HL-60 (cell line): ENCODE measurements around the gene STUM.

Experiments used
- DNase-seq, 2 experiments: peaks; one replicate each; pipeline ENCODE4 v3.0.0-alpha.2; 2010 to 2020; ENCODE audit warnings: low read depth in 1 of 2, low spot score in 1 of 2
- H3K27ac ChIP-seq: fragments of 250-450 bp; sonication (Bioruptor Pico); replicated peaks from 2 replicates; pipeline ENCODE4 v1.5.1; 2020; ENCODE audit warnings: mild to moderate bottlenecking, moderate library complexity
- H3K27me3 ChIP-seq: fragments of 250-450 bp; sonication (Bioruptor Pico); 2 replicates; pipeline ENCODE4 v1.5.1; 2021; ENCODE audit warnings: mild to moderate bottlenecking, moderate library complexity; ENCODE audit not compliant: insufficient read depth, poor library complexity, severe bottlenecking
- H3K4me3 ChIP-seq: replicated peaks from 2 replicates; pipeline ENCODE4 v1.5.1; 2011; ENCODE audit warnings: mild to moderate bottlenecking, control low read depth, low read length; ENCODE audit not compliant: insufficient read depth
- GABPA ChIP-seq: IDR thresholded peaks from 2 replicates; pipeline ENCODE4 v1.6.1; 2012; ENCODE audit warnings: low read depth
- POLR2AphosphoS5 ChIP-seq: IDR thresholded peaks from 2 replicates; pipeline ENCODE4 v1.6.1; 2012; ENCODE audit warnings: low read depth
- SPI1 ChIP-seq: IDR thresholded peaks from 2 replicates; pipeline ENCODE4 v1.6.1; 2012; ENCODE audit warnings: low read depth, mild to moderate bottlenecking, borderline replicate concordance
- TF ChIP-seq, protein P1 (sequence below): IDR thresholded peaks from 2 replicates; pipeline ENCODE4 v1.6.1; 2012; ENCODE audit warnings: low read depth; ENCODE audit not compliant: insufficient replicate concordance
- TF ChIP-seq, protein P2 (sequence below): IDR thresholded peaks from one replicate; pipeline ENCODE4 v1.5.1; 2011; ENCODE audit warnings: low read length, control low read depth, inconsistent platforms; ENCODE audit not compliant: insufficient read depth

The STUM gene

DNA sequence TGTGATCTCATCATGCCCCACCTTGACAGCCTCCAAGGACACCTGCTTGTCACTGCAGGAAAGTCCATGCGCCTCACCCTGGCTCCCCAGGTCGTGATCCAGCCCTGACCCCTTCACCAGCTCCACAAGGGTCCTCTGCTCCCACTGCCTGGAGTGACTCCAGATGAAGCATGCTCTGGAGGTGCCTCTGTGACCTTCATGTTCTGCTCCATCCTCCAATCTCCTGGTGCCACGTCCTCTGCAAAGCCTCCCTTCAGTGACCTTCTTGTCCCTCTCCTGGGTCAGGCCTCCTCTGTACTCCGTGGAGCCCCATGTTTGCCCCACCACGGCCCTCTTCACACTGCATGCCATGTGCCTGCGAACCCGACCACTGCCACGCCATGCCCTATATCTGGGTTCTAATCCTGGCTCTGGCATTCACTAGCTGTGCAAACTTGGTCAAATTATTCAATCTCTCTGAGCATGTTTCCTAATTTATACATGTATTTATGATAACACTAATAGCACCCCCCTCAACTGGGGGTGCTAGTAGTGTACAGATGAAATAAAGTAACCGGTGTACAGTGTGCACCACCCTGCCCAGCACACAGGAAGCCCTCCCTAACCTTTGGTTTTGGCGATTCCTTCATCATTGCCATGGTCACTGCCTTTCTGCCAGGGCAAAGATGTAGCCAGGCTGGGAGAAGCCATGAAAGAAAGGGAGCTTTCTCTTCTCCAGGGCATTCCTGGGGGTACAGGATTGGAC, 77.4 kb downstream of the STUM start:
- Histone ChIP-seq H3K27ac (no peak overlapping the region), H3K27me3 (no peaks in the 10 kb centered on the region), H3K4me3 (no peak overlapping the region)
- TF ChIP-seq, protein P1, sequence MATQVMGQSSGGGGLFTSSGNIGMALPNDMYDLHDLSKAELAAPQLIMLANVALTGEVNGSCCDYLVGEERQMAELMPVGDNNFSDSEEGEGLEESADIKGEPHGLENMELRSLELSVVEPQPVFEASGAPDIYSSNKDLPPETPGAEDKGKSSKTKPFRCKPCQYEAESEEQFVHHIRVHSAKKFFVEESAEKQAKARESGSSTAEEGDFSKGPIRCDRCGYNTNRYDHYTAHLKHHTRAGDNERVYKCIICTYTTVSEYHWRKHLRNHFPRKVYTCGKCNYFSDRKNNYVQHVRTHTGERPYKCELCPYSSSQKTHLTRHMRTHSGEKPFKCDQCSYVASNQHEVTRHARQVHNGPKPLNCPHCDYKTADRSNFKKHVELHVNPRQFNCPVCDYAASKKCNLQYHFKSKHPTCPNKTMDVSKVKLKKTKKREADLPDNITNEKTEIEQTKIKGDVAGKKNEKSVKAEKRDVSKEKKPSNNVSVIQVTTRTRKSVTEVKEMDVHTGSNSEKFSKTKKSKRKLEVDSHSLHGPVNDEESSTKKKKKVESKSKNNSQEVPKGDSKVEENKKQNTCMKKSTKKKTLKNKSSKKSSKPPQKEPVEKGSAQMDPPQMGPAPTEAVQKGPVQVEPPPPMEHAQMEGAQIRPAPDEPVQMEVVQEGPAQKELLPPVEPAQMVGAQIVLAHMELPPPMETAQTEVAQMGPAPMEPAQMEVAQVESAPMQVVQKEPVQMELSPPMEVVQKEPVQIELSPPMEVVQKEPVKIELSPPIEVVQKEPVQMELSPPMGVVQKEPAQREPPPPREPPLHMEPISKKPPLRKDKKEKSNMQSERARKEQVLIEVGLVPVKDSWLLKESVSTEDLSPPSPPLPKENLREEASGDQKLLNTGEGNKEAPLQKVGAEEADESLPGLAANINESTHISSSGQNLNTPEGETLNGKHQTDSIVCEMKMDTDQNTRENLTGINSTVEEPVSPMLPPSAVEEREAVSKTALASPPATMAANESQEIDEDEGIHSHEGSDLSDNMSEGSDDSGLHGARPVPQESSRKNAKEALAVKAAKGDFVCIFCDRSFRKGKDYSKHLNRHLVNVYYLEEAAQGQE, result no peak
- no peak for TF ChIP-seq POLR2AphosphoS5
- no peak for TF ChIP-seq SPI1
- TF ChIP-seq GABPA, result no peak
- TF ChIP-seq, protein P2, sequence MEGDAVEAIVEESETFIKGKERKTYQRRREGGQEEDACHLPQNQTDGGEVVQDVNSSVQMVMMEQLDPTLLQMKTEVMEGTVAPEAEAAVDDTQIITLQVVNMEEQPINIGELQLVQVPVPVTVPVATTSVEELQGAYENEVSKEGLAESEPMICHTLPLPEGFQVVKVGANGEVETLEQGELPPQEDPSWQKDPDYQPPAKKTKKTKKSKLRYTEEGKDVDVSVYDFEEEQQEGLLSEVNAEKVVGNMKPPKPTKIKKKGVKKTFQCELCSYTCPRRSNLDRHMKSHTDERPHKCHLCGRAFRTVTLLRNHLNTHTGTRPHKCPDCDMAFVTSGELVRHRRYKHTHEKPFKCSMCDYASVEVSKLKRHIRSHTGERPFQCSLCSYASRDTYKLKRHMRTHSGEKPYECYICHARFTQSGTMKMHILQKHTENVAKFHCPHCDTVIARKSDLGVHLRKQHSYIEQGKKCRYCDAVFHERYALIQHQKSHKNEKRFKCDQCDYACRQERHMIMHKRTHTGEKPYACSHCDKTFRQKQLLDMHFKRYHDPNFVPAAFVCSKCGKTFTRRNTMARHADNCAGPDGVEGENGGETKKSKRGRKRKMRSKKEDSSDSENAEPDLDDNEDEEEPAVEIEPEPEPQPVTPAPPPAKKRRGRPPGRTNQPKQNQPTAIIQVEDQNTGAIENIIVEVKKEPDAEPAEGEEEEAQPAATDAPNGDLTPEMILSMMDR, result no peak
- no peak for DNase-seq

DNA sequence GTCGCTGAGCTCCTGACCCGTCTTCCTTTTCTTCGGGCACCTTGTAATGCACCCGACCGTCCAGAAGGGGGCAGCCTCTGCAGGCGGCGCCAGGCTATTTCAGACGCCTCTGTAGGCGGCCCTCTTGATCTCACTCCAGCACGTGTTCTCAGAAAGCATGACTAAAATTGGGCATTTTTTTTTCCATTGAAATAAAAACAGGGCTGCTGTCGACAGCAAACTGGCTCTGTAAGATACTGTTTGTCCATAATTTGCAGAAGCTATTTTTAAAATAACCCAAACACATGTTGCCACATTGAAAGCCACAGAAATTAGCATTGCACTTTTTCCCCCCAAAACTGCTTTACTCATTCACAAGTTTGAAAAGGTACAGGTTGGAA, 78.0 kb downstream of the STUM start:
- Histone ChIP-seq H3K27me3 (no peaks in the 10 kb centered on the region), H3K27ac (no peak overlapping the region), H3K4me3 (no peak overlapping the region)
- DNase-seq, result peak; percentile 68 to 74
- TF ChIP-seq, protein P2, result peak; percentile 68
- TF ChIP-seq SPI1 (no peak), GABPA (no peak), POLR2AphosphoS5 (no peak)

GRCh38 chr1:226627050-226627755, 78.6 kb downstream of the STUM start:
- no peak for DNase-seq
- Histone ChIP-seq H3K27ac (no peak overlapping the region), H3K4me3 (no peak overlapping the region), H3K27me3 (no peaks in the 10 kb centered on the region)
- TF ChIP-seq SPI1, result no peak
- TF ChIP-seq, protein P2, result no peak
- TF ChIP-seq, protein P1, result no peak
- TF ChIP-seq POLR2AphosphoS5, result no peak
- TF ChIP-seq GABPA, result no peak
